ENCODE data around the gene NPSR1. TPM values are rescaled to one million over a fixed set of nuclear protein-coding genes. Genes with fewer than 3 reads are reported as not detected.

NPSR1 gene
- total RNA-seq, 1 experiment from 2014 or later = not detected

DNA sequence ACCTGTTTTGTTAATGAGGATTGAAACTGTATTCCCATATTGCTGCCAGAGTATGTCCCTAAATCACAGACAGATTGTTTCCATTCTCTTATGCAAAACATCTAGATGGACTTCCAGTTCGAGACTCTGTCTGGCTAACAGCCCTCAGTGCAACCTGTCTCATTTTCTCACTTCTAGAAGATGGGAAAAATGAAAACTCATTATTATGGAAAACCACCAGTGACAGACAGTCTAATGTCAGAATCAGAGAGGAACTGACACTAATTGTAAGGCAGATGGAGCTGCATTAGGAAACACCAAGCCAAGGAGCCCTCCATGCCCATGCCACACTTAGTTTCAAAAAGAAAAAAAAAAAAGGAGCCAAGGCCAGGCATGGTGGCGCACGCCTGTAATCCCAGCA is 61.6 kb downstream of the NPSR1 start:
- Mint-ChIP-seq H3K4me3 (ENCODE audit: low read depth, unreplicated experiment) (no peak overlapping the region), H3K27me3 (ENCODE audit: unreplicated experiment) (no peaks in the 10 kb centered on the region), H3K4me1 (ENCODE audit: low read depth, unreplicated experiment) (no peaks in the 10 kb centered on the region), H3K27ac (ENCODE audit: unreplicated experiment) (no peak overlapping the region), H3K36me3 (ENCODE audit: insufficient read depth, unreplicated experiment) (no peaks in the 10 kb centered on the region), H3K9me3 (ENCODE audit: low read depth, unreplicated experiment) (peaks cover 2% of the 10 kb centered on the region)
- BruUV-seq (replicated peaks) = no TSS peak
- TF ChIP-seq, protein P1, sequence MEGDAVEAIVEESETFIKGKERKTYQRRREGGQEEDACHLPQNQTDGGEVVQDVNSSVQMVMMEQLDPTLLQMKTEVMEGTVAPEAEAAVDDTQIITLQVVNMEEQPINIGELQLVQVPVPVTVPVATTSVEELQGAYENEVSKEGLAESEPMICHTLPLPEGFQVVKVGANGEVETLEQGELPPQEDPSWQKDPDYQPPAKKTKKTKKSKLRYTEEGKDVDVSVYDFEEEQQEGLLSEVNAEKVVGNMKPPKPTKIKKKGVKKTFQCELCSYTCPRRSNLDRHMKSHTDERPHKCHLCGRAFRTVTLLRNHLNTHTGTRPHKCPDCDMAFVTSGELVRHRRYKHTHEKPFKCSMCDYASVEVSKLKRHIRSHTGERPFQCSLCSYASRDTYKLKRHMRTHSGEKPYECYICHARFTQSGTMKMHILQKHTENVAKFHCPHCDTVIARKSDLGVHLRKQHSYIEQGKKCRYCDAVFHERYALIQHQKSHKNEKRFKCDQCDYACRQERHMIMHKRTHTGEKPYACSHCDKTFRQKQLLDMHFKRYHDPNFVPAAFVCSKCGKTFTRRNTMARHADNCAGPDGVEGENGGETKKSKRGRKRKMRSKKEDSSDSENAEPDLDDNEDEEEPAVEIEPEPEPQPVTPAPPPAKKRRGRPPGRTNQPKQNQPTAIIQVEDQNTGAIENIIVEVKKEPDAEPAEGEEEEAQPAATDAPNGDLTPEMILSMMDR (IDR thresholded peaks at IDR 0.05; ENCODE audit: unreplicated experiment) = no peak
- CTCF ChIA-PET = no interaction called here
- no peak for DNase-seq
- intact Hi-C loops (cut with micrococcal nuclease; ENCODE audit: unreplicated experiment) = no loop called here

DNA sequence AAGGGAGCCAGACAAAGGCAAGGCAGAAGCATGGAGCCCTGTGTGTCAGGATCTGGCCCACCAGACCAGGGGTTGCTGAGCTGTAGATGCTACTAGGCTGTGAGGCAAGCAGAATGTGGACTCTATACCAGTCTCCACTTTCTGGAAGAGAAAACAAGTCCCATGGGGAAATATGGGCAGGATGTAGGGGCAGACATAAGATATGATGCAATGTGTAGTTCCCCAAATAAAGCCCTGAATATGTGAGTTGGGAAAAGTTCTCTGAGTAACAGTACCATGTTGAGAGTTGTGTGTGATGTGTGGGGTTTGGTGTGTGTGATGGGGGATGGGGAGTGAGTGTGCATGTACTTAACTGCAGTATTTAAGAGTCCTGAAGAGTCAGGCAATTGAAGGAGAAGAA is 62.3 kb downstream of the NPSR1 start:
- TF ChIP-seq, protein P1 (IDR thresholded peaks at IDR 0.05; ENCODE audit: unreplicated experiment) = no peak
- CTCF ChIA-PET = no interaction called here
- BruUV-seq (replicated peaks) = no TSS peak
- Mint-ChIP-seq H3K4me1 (ENCODE audit: low read depth, unreplicated experiment) (no peaks in the 10 kb centered on the region), H3K27ac (ENCODE audit: unreplicated experiment) (no peak overlapping the region), H3K27me3 (ENCODE audit: unreplicated experiment) (no peaks in the 10 kb centered on the region), H3K4me3 (ENCODE audit: low read depth, unreplicated experiment) (no peak overlapping the region), H3K9me3 (ENCODE audit: low read depth, unreplicated experiment) (peaks cover 2% of the 10 kb centered on the region), H3K36me3 (ENCODE audit: insufficient read depth, unreplicated experiment) (no peaks in the 10 kb centered on the region)
- no peak for DNase-seq
- intact Hi-C loops (cut with micrococcal nuclease; ENCODE audit: unreplicated experiment) = no loop called here

DNA sequence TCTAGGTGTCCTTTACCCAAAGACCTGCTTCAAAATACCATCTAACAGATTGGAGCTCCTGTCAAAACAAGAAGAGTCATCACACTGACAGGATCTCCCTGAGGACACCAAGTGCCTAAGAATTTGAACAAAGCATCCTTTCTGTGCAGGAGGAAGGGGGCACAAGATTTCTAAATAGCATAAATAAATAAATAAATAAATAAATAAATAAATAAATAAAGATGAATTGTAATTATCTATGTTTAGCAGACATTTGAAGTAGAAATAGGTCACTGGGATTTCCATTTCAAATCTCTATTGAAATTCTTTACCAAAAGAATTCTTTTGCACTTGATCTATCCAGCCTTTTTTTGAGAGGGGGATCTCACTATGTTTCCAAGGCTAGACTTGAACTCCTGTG is 65.3 kb downstream of the NPSR1 start:
- no peak overlapping the region for H3K4me3 Mint-ChIP-seq (ENCODE audit: low read depth, unreplicated experiment)
- no peaks in the 10 kb centered on the region for H3K27me3 Mint-ChIP-seq (ENCODE audit: unreplicated experiment)
- no TSS peak for BruUV-seq (replicated peaks)
- no peaks in the 10 kb centered on the region for H3K4me1 Mint-ChIP-seq (ENCODE audit: low read depth, unreplicated experiment)
- no peak overlapping the region for H3K27ac Mint-ChIP-seq (ENCODE audit: unreplicated experiment)
- CTCF ChIA-PET = no interaction called here
- H3K36me3 Mint-ChIP-seq (ENCODE audit: insufficient read depth, unreplicated experiment) = no peaks in the 10 kb centered on the region
- TF ChIP-seq, protein P1 (IDR thresholded peaks at IDR 0.05; ENCODE audit: unreplicated experiment) = no peak
- no peak for DNase-seq
- H3K9me3 Mint-ChIP-seq (ENCODE audit: low read depth, unreplicated experiment) = no peaks in the 10 kb centered on the region
- intact Hi-C loops (cut with micrococcal nuclease; ENCODE audit: unreplicated experiment) = no loop called here

DNA sequence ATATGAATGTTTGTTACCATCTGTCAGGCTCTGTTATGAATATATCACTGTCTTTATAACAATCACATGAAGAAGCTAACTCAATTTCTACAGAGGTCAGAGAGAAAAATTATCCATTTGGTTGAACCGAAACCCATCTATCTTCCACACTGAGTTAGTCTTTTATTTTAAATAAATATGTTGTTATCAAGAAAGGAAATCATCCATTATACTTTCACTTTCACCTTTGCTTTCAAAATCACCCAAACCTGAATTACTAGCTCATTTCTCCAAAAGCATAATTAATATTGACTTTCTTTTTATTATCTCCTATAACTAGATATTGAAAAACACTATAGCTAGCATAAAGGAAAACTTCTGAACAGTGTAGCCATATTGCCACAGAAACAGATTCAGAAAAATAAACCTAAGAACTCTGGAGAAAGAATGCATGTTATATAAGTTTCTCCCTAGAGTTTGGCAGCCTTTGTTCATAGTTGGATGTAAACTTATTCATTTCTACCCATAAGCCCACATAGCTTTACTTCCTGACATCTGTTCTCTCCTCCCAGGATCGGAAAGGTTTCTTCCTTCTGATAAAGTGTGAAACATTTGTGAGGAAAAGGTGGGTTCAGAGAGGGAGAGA is 66.0 kb downstream of the NPSR1 start:
- no peaks in the 10 kb centered on the region for H3K36me3 Mint-ChIP-seq (ENCODE audit: insufficient read depth, unreplicated experiment)
- no TSS peak for BruUV-seq (replicated peaks)
- no peaks in the 10 kb centered on the region for H3K27me3 Mint-ChIP-seq (ENCODE audit: unreplicated experiment)
- DNase-seq = no peak
- no peak overlapping the region for H3K4me3 Mint-ChIP-seq (ENCODE audit: low read depth, unreplicated experiment)
- no peaks in the 10 kb centered on the region for H3K4me1 Mint-ChIP-seq (ENCODE audit: low read depth, unreplicated experiment)
- intact Hi-C loops (cut with micrococcal nuclease; ENCODE audit: unreplicated experiment) = no loop called here
- no peaks in the 10 kb centered on the region for H3K9me3 Mint-ChIP-seq (ENCODE audit: low read depth, unreplicated experiment)
- CTCF ChIA-PET = no interaction called here
- TF ChIP-seq, protein P1 (IDR thresholded peaks at IDR 0.05; ENCODE audit: unreplicated experiment) = no peak
- no peak overlapping the region for H3K27ac Mint-ChIP-seq (ENCODE audit: unreplicated experiment)

All from Calu3 (cell line).